Myocyte (in vitro differentiated cells): Measurements from ENCODE around the gene RABGAP1L. TPM values are rescaled to one million over a fixed set of nuclear protein-coding genes. Genes with fewer than 3 reads are reported as not detected.
"Not testable (repeated sequence)": the region's sequence is repeated elsewhere in the genome, so short reads cannot be mapped to it uniquely, and the experiment has no call there.

Experiments
- DNase-seq: peaks from one replicate; pipeline ENCODE4 v3.0.0-alpha.2; 2012; ENCODE audit warnings: low read depth
- total RNA-seq: library from RNA; depleted of rRNA; stranded (reverse); fragments of >200 nt; gene quantifications from 2 replicates; pipeline ENCODE4 v1.2.3, GENCODE V29; 2014

RABGAP1L gene
- total RNA-seq, 1 donor from 2014 or later: 12.9 TPM

DNA sequence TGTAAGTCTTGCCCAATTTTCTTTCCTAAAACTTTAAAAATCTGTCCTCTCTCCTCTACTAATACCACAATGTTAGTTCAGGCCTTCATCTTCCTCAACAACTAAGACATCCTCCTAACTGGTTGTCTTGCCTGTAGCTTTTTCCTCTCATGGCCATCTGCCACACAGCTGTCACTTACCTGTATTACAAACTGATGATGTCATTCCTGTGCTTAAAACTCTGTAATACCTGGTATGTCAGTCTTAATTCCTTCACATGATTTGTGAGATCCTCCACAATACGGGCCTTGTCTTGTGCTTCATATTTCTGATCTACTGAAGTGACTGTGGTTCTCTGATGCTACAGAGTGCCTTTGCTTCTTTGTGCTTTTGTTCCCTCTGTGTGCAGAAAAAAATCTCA lies 854.1 kb downstream of the RABGAP1L start:
- no peak for DNase-seq

GRCh38 chr1:175015243-175015642 lies 855.9 kb downstream of the RABGAP1L start:
- DNase-seq: no peak

- no peak for DNase-seq
Measured at GRCh38 chr1:175019524-175019923, 860.2 kb downstream of the RABGAP1L start.

DNA sequence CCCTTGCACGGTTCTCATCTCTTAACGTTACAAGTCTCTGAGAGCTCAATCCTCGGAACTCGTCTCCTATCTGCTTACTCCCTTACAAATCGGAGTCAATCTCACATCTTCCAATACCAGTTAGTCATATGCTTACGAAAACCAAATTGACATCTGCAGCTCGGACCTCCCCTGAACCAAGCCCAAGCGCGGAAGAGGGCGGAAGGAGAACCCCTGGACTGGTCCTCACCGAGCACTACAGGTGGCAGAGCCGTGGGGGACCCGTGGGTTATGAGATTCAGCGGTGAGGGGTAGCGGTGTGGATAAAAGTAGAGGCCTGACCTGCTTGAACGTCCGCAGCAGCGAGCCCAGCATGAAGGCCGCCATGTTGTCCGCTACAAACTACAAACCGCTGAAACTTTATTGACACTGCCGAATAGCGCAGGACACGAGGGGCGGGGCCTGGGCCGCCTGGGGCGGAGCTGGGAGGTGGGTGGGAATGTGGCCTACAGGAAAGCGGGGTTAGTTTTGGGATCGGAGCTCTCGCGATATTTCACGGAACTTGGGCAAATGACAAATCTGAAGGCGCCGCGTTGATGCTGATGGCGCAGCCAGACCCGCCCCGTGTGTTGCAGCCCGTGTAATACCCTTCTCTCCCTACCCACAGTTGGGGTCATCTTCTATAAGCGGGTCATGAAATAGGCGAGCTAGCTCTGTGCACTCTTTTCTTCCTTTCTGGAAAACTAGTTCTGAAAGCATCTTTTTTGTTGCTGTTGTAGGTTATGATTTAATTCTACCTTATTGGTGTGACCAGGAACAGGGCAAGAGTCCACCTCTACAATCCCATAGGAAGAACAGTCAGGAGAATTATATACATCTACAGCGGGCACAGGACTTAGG lies 864.0 kb downstream of the RABGAP1L start, which contains the start of gene MRPS14:
MRPS14 (minus strand) TSS at position 383 of the 879 bp plus-strand sequence; CDS start at position 366, 17 bp downstream.
- peak; percentile 98 for DNase-seq

DNA sequence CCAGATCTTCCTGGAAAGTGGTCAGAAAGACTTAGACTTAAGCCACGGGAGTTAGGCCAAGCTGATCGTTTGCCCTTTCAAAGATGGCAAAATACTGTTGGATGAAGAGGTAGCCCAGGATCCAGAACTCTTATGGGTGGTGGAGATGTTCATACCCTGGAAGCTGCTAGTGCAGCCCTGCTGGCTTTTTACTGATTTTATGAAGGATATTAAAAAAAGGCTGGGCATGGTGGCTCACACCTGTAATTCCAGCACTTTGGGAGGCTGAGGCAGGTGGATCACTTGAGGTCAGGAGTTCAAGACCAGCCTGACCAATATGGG lies 864.6 kb downstream of the RABGAP1L start:
- not testable (repeated sequence) for DNase-seq

DNA sequence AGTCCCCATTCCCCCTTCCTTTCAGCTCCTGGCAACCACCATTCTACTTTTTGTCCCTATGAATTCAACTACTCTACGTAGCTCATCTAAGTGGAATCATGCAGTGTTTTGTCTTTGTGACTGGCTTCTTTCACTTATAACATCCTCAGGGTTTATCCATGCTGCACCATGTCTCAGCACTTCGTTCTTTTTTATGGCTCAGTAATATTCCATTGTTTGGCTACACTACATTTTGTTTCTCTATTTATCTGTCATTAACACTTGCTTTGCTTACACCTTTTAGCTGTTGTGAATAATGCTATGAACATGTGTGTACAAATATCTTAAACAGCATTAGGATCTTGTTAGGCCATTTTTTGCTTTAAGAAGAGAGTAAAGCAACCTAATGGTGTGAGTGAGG lies 865.5 kb downstream of the RABGAP1L start:
- DNase-seq: no peak

GRCh38 chr1:175033953-175034352 lies 874.6 kb downstream of the RABGAP1L start:
- DNase-seq: no peak

DNA sequence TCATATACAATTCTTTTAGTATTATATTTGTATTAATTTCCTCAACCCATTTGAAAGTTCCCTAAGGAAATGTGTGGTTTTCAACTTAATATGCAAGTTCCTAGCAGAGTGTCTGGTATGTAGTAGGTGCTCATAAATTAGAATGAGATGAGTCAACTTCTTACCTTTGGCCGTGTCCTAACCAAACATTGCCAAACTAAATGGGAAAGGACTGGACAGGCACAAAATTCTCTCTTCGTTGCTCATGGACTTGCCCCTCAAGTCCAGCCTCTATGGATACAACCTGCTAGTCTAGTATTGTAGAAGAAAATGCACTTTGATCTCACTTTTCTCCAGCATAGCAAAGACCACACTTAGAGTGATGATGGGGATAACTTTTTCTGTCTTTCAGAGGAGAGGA lies 875.5 kb downstream of the RABGAP1L start:
- no peak for DNase-seq

DNA sequence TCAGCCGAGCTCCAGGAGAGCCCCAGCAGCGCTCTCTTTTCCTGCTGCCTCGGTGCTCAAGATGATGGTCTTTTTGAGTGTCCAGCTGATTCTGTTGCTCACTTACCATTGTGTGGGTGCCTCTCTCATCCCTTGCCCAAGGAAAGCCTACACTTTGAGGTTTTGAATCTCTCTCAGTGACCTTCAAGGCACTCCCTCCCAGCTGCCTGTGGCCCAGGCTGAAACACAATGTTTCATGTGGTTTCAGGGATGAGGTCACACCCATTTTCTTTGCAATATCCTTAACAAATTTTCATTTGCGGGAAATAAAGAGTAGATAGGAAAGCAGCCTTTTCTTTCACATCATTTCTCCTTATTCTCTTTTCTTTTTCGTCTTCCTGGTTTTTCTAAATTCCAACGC lies 876.5 kb downstream of the RABGAP1L start:
- peak; percentile 29 for DNase-seq

DNA sequence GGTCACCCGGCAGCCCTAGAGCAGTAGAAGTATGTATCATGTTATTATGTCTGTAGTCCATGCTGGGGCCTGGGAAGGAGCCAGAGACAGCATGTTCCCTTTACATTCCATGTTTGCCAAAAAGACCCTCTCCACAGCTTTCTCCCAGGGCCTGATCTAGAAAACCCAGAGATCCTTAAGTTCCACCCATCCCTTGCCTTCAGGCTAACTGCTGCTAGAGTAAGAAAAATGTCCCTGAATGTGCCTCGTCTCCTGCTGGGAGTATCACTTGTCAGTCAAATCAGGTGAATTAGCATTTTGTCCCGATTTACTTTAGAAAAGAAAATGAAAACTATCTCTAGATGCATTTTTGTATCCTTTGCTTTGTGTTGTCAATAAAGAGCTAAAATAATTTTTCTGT lies 877.2 kb downstream of the RABGAP1L start:
- no peak for DNase-seq

GRCh38 chr1:175037416-175037815 lies 878.1 kb downstream of the RABGAP1L start:
- DNase-seq: no peak

GRCh38 chr1:175040324-175040879 lies 881.1 kb downstream of the RABGAP1L start:
- no peak for DNase-seq

DNA sequence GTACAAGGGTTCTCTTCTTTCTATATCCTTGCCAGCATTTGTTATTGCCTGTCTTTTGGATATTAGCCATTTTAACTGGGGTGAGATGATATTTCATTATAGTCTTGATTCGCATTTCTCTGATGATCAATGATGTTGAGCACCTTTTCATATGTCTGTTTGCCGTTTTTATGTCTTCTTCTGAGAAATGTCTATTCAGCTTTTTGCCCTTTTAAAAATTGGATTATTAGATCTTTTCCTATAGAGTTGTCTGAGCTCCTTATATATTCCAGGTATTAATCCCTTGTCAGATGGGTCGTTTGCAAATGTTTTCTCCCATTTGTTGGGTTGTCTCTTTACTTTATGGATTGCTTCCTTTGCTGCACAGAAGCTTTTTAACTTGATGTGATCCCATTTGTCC lies 883.3 kb downstream of the RABGAP1L start:
- DNase-seq: no peak

DNA sequence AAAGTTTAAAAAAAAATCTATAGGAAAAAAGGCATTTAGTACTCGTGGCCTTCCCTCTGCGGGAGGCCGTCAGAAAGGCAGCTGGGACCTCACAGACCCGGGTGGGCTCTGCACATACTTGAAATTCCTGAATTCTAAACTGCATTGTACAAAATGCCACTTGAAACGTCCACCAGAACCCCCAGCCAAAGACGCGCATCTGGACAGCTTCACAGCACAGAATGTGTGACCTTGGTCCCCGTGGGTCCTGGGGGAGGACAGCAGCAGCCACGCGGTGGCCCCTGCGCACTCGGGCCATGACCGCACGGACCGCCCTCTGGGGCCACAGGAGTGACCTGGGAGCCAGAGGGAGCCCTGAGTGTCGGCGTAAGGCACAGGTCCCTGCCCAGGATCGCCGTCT lies 884.5 kb downstream of the RABGAP1L start:
- DNase-seq: no peak

GRCh38 chr1:175044591-175044990 lies 885.3 kb downstream of the RABGAP1L start:
- not testable (repeated sequence) for DNase-seq

Other genes starting within 250 kb of the RABGAP1L start
- gene SERPINC1, start 242.2 kb upstream of the RABGAP1L start, total RNA-seq: not detected in 2 replicates
- gene RC3H1, start 137.2 kb upstream of the RABGAP1L start, total RNA-seq: 19.7 and 25.6 TPM in 2 replicates